ENCODE results near the gene CADM2. TPM values are rescaled to one million over a fixed set of nuclear protein-coding genes. Genes with fewer than 3 reads are reported as not detected.

CADM2 gene
- total and polyA plus RNA-seq, 2 experiments from 2014 or later, result 0.15 to 0.40 TPM

GRCh38 chr3:85051786-85052185 is 93.0 kb downstream of the CADM2 start:
- H3K36me3 ChIP-seq, result no peaks in the 10 kb centered on the region
- no peak overlapping the region for H3K4me3 ChIP-seq
- no peak for DNase-seq (ENCODE audit: low read depth in 1 of 2, low spot score in 1 of 2)
- H3K27me3 ChIP-seq, result no peaks in the 10 kb centered on the region
- no peaks in the 10 kb centered on the region for H3K4me1 ChIP-seq (ENCODE audit: low read depth)
- no peaks in the 10 kb centered on the region for H3K9me3 ChIP-seq (ENCODE audit: low read depth)
- H3K27ac ChIP-seq, result no peak overlapping the region
- TF ChIP-seq CTCF (IDR thresholded peaks at IDR 0.05; ENCODE audit: low read depth, low read length), result no peak

- Histone ChIP-seq H3K27me3 (no peaks in the 10 kb centered on the region), H3K4me1 (ENCODE audit: low read depth) (no peaks in the 10 kb centered on the region), H3K27ac (no peak overlapping the region), H3K36me3 (no peaks in the 10 kb centered on the region), H3K4me3 (no peak overlapping the region), H3K9me3 (ENCODE audit: low read depth) (no peaks in the 10 kb centered on the region)
- DNase-seq (ENCODE audit: low read depth in 1 of 2, low spot score in 1 of 2), result no peak
- TF ChIP-seq CTCF (IDR thresholded peaks at IDR 0.05; ENCODE audit: low read depth, low read length), result no peak
These were observed 94.8 kb downstream of the CADM2 start for GRCh38 chr3:85053626-85054025.

- H3K27me3 ChIP-seq, result no peaks in the 10 kb centered on the region
- no peaks in the 10 kb centered on the region for H3K9me3 ChIP-seq (ENCODE audit: low read depth)
- no peaks in the 10 kb centered on the region for H3K4me1 ChIP-seq (ENCODE audit: low read depth)
- no peak for DNase-seq (ENCODE audit: low read depth in 1 of 2, low spot score in 1 of 2)
- TF ChIP-seq CTCF (IDR thresholded peaks at IDR 0.05; ENCODE audit: low read depth, low read length), result no peak
- no peaks in the 10 kb centered on the region for H3K36me3 ChIP-seq
- no peak overlapping the region for H3K27ac ChIP-seq
- H3K4me3 ChIP-seq, result no peak overlapping the region
These were observed 95.8 kb downstream of the CADM2 start for GRCh38 chr3:85054579-85054978.

GRCh38 chr3:85068911-85069310 is 110.1 kb downstream of the CADM2 start:
- Histone ChIP-seq H3K27ac (no peak overlapping the region), H3K4me3 (no peak overlapping the region), H3K36me3 (no peaks in the 10 kb centered on the region), H3K4me1 (ENCODE audit: low read depth) (no peaks in the 10 kb centered on the region), H3K9me3 (ENCODE audit: low read depth) (no peaks in the 10 kb centered on the region), H3K27me3 (no peaks in the 10 kb centered on the region)
- no peak for DNase-seq (ENCODE audit: low read depth in 1 of 2, low spot score in 1 of 2)
- TF ChIP-seq CTCF (IDR thresholded peaks at IDR 0.05; ENCODE audit: low read depth, low read length), result no peak

- Histone ChIP-seq H3K27ac (no peak overlapping the region), H3K27me3 (no peaks in the 10 kb centered on the region), H3K4me1 (ENCODE audit: low read depth) (no peaks in the 10 kb centered on the region), H3K36me3 (no peaks in the 10 kb centered on the region), H3K9me3 (ENCODE audit: low read depth) (no peaks in the 10 kb centered on the region), H3K4me3 (no peak overlapping the region)
- no peak for TF ChIP-seq CTCF (IDR thresholded peaks at IDR 0.05; ENCODE audit: low read depth, low read length)
- DNase-seq (ENCODE audit: low read depth in 1 of 2, low spot score in 1 of 2), result no peak
These were observed 115.2 kb downstream of the CADM2 start for GRCh38 chr3:85074003-85074402.

- Histone ChIP-seq H3K4me1 (ENCODE audit: low read depth) (no peaks in the 10 kb centered on the region), H3K27ac (no peak overlapping the region), H3K4me3 (no peak overlapping the region), H3K36me3 (no peaks in the 10 kb centered on the region), H3K9me3 (ENCODE audit: low read depth) (no peaks in the 10 kb centered on the region), H3K27me3 (no peaks in the 10 kb centered on the region)
- no peak for TF ChIP-seq CTCF (IDR thresholded peaks at IDR 0.05; ENCODE audit: low read depth, low read length)
- DNase-seq (ENCODE audit: low read depth in 1 of 2, low spot score in 1 of 2), result no peak
These were observed 116.9 kb downstream of the CADM2 start for GRCh38 chr3:85075663-85076062.
